ENCODE measurements around the gene CPED1. TPM values are rescaled to one million over a fixed set of nuclear protein-coding genes. Genes with fewer than 3 reads are reported as not detected.

CPED1 gene
- total RNA-seq, 4 donors from 2014 or later: 1.3 to 5.6 (median 3.6) TPM

DNA sequence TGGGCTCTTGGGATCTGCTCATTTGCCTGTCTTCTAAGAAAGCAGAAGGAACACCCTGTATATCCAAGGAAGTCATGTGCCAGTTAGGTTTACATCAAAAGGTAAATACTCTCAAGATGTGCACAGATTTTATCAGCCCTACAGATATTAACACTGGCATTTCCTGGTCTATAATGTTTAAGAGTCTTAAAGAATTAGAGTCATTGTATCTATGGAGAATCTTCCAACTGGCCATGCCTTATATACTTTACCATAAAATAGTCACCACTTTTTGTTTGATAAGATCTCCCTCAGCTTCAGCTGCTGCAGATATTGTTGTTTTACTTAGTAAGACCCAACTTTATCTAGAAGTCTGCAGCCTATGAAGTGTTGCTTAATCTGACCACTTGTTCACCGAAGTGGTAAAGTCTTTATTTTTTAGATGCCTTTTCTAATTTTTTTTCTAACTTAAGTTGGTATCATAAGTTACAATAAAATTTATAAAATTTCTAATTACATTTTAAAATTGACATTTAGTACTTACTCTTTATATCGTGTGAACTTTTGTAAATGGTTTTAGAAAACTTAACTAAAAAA lies 58.5 kb downstream of the CPED1 start:
- Histone ChIP-seq H3K9me3 (no peaks in the 10 kb centered on the region), H3K4me3 (no peak overlapping the region), H3K27me3 (no peaks in the 10 kb centered on the region), H3K27ac (no peak overlapping the region), H3K36me3 (no peaks in the 10 kb centered on the region), H3K4me1 (no peaks in the 10 kb centered on the region)
- WGBS: 91% methylated on average over 2 of the region's 2 CpGs
- TF ChIP-seq CTCF (IDR thresholded peaks at IDR 0.05) (no peak), POLR2A (IDR thresholded peaks at IDR 0.05) (no peak), POLR2AphosphoS5 (IDR thresholded peaks at IDR 0.05) (no peak), EP300 (IDR thresholded peaks at IDR 0.05) (no peak)
- no peak for DNase-seq (ENCODE audit: low spot score in 2 of 2)

- Histone ChIP-seq H3K27ac (no peak overlapping the region), H3K4me3 (no peak overlapping the region), H3K4me1 (no peaks in the 10 kb centered on the region), H3K27me3 (no peaks in the 10 kb centered on the region), H3K36me3 (no peaks in the 10 kb centered on the region), H3K9me3 (no peaks in the 10 kb centered on the region)
- no peak for DNase-seq (ENCODE audit: low spot score in 2 of 2)
- 57% methylated on average over 4 of the region's 4 CpGs for WGBS
- TF ChIP-seq POLR2A (IDR thresholded peaks at IDR 0.05): no peak
- no peak for TF ChIP-seq EP300 (IDR thresholded peaks at IDR 0.05)
- TF ChIP-seq CTCF (IDR thresholded peaks at IDR 0.05): no peak
- TF ChIP-seq POLR2AphosphoS5 (IDR thresholded peaks at IDR 0.05): no peak
These were observed 59.7 kb downstream of the CPED1 start for GRCh38 chr7:121048195-121048594.

DNA sequence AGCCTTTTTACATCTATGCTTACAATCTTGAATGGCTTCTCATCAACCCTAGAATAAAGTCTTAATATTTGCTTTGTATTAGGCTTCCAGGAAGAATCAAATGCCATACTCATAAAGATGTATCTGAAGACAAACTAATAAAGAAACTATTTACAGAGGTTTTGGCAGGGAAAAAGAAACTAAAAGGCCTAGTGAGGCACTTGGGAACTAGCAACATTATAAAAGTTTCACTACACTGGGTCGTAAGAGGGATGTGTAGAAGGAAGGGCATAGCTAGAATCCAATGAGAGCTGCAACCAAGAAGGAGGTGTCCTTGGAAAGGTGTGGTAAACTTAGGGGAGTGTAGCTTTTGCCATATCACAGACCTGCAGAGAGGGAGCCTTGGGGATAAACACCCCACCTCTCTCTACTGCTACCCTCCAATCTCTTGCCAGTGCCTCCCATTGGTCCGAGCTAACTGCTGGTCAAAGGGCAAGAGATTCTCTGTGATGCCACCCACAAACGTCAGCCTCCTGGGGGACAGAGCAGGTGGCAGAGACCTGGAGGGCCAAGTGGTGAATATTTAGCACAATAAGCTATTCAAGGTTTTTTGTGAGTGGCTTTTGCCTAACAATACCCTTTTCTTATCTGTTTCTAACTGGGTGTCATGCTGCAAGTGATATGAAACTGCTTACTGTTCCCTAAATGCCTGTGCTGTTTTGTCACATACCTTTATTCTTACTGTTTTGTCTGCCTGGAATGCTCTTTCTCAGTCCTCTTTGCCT lies 60.7 kb downstream of the CPED1 start:
- WGBS: 81% methylated on average over 3 of the region's 3 CpGs
- H3K27ac ChIP-seq: no peak overlapping the region
- no peak overlapping the region for H3K4me3 ChIP-seq
- H3K9me3 ChIP-seq: no peaks in the 10 kb centered on the region
- H3K27me3 ChIP-seq: no peaks in the 10 kb centered on the region
- DNase-seq (ENCODE audit: low spot score in 2 of 2): no peak
- TF ChIP-seq EP300 (IDR thresholded peaks at IDR 0.05): no peak
- TF ChIP-seq CTCF (IDR thresholded peaks at IDR 0.05): no peak
- no peak for TF ChIP-seq POLR2A (IDR thresholded peaks at IDR 0.05)
- TF ChIP-seq POLR2AphosphoS5 (IDR thresholded peaks at IDR 0.05): no peak
- H3K36me3 ChIP-seq: no peaks in the 10 kb centered on the region
- no peaks in the 10 kb centered on the region for H3K4me1 ChIP-seq

DNA sequence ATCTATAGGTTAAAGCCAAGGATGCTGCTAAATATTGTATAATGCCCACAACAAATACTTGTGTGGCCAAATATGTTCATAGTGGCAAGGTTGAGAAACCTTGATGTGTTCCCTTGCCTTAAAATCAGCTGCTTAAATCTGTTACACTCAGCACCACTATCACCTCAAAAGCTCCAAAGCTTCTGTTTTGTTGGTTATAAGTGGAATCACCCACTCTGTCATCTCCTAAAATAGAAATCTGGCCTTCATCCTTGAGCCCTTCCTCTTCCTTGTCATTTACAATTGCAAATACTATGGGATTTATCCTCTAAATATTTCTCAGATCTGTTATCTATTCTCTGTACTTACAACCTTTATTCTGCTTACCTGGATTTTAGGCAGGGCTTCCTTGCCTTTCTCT lies 61.4 kb downstream of the CPED1 start:
- no peak overlapping the region for H3K4me3 ChIP-seq
- H3K36me3 ChIP-seq: no peaks in the 10 kb centered on the region
- no peaks in the 10 kb centered on the region for H3K9me3 ChIP-seq
- TF ChIP-seq POLR2AphosphoS5 (IDR thresholded peaks at IDR 0.05) (no peak), POLR2A (IDR thresholded peaks at IDR 0.05) (no peak), CTCF (IDR thresholded peaks at IDR 0.05) (no peak), EP300 (IDR thresholded peaks at IDR 0.05) (no peak)
- DNase-seq (ENCODE audit: low spot score in 2 of 2): no peak
- H3K4me1 ChIP-seq: no peaks in the 10 kb centered on the region
- H3K27ac ChIP-seq: no peak overlapping the region
- no peaks in the 10 kb centered on the region for H3K27me3 ChIP-seq

GRCh38 chr7:121053219-121053618 lies 64.7 kb downstream of the CPED1 start:
- 97% methylated on average over 1 of the region's 1 CpG for WGBS
- Histone ChIP-seq H3K9me3 (no peaks in the 10 kb centered on the region), H3K4me3 (no peak overlapping the region), H3K36me3 (no peaks in the 10 kb centered on the region), H3K27me3 (no peaks in the 10 kb centered on the region), H3K4me1 (no peaks in the 10 kb centered on the region), H3K27ac (no peak overlapping the region)
- DNase-seq (ENCODE audit: low spot score in 2 of 2): no peak
- TF ChIP-seq EP300 (IDR thresholded peaks at IDR 0.05): no peak
- TF ChIP-seq POLR2AphosphoS5 (IDR thresholded peaks at IDR 0.05): no peak

All from suprapubic skin (tissue), 4 donors.